ENCODE data around the gene KDM4B. TPM values are rescaled to one million over a fixed set of nuclear protein-coding genes. Genes with fewer than 3 reads are reported as not detected.
"Not testable (repeated sequence)": the region's sequence is repeated elsewhere in the genome, so short reads cannot be mapped to it uniquely, and the experiment has no call there.

The KDM4B gene
- total and polyA plus RNA-seq, 10 of the 15 experiments (the other 5 are each of a cell fraction or from before 2014, with no cell fraction given), result 0.47 to 49.6 (median 16.2) TPM

GRCh38 chr19:4952945-4953344 is 16.0 kb upstream of the KDM4B start (continued):
- TF ChIP-seq SKIL (IDR thresholded peaks at IDR 0.05; ENCODE audit: low read depth, poor library complexity, severe bottlenecking) (no peak), SREBF1 (IDR thresholded peaks at IDR 0.05; ENCODE audit: low read length) (no peak), SUZ12 (IDR thresholded peaks at IDR 0.05; ENCODE audit: unreplicated experiment) (no peak), STAT1 (conservative IDR thresholded peaks at IDR 0.05) (no peak), CTCF (IDR thresholded peaks at IDR 0.05 in 2 of 3, conservative IDR thresholded peaks at IDR 0.05 in 1 of 3; ENCODE audit: control insufficient read depth in 2 of 3, extremely low read depth in 1 of 3, insufficient read depth in 1 of 3, low read depth in 3 of 3, low read length in 3 of 3) (no peak), YY1 (IDR thresholded peaks at IDR 0.05; ENCODE audit: low read depth, low read length) (no peak), ZNF207 (IDR thresholded peaks at IDR 0.05; ENCODE audit: borderline replicate concordance) (no peak), NR2C1 (IDR thresholded peaks at IDR 0.05) (no peak), NFIC (IDR thresholded peaks at IDR 0.05; ENCODE audit: low read depth, low read length) (no peak), ZZZ3 (IDR thresholded peaks at IDR 0.05; ENCODE audit: control insufficient read depth, insufficient read length, low read depth) (no peak)

- FAIRE-seq; H3K4me2 ChIP-seq (ENCODE audit: control insufficient read depth, insufficient read depth); H3K27ac ChIP-seq (ENCODE audit: control insufficient read depth, insufficient read depth); H3K4me3 ChIP-seq; H3K4me1 ChIP-seq (ENCODE audit: control insufficient read depth, insufficient read depth, low read length); RAD21 ChIA-PET (ENCODE audit: unreplicated experiment); H3K9me3 ChIP-seq (replicated peaks; ENCODE audit: control insufficient read depth, insufficient read depth, low read length); DNase-seq (ENCODE audit: low read depth, low spot score); intact Hi-C loops (cut with micrococcal nuclease; ENCODE audit: unreplicated experiment); H4K20me1 ChIP-seq (ENCODE audit: control insufficient read depth, insufficient read depth); ATAC-seq; in situ Hi-C loops (cut with MboI); H2AFZ ChIP-seq (ENCODE audit: control insufficient read depth, low read depth, low read length); H3K79me2 ChIP-seq (ENCODE audit: control insufficient read depth, insufficient read depth, low read length); BruUV-seq (replicated peaks); H3K9ac ChIP-seq (ENCODE audit: control insufficient read depth, insufficient read depth, low read length); SMC1A ChIA-PET (ENCODE audit: uncharacterized antibody, unreplicated experiment); CTCF ChIA-PET; H3K27me3 ChIP-seq (replicated peaks in 1 of 2; ENCODE audit: control insufficient read depth in 2 of 2, insufficient read depth in 2 of 2, low read length in 1 of 2); POLR2A ChIA-PET: not testable (repeated sequence)
- 92% methylated on average over 39 of the region's 46 CpGs for WGBS (ENCODE audit: insufficient coverage, insufficient replicate concordance, low lambda C conversion rate, missing lambda C conversion rate)
- H3K36me3 ChIP-seq (ENCODE audit: control insufficient read depth in 2 of 2, insufficient read depth in 2 of 2, low read length in 1 of 2), result peaks cover 12 to 40% of the 10 kb centered on the region in 2 experiments
Measured at GRCh38 chr19:4954320-4955149, 14.4 kb upstream of the KDM4B start.

Measured in GM12878 (cell line).